ENCODE data around the gene APOH.

DNA sequence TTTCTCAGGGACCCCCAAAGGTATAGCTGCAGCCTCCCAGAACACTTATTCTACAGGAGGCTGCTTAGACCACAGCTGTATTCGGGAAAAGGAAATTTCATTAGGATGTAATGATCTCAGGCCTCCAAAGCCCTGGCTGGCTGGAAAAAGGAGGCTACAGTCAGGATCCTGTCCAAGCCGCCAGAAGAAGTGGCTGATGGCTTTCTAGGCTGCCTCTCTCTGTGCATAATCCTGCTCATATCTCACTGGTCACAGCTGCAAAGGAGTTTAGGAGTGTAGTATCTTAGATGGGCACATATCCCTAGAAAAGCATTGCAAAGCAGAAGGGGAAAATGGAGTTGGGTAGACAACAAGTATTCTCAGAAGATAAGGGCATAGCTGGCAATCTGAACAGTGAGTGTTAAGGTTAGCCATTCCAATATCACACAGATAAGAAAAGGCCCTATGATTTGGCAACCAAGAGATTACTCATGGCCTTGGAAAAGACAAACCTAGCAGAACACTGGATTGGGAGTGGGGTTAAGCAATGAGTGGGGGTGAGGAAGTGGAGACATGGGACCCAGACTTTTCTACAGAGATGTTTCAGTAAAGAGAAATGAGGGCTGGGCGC lies 47.2 kb upstream of the APOH start:
- TF ChIP-seq, protein P1, sequence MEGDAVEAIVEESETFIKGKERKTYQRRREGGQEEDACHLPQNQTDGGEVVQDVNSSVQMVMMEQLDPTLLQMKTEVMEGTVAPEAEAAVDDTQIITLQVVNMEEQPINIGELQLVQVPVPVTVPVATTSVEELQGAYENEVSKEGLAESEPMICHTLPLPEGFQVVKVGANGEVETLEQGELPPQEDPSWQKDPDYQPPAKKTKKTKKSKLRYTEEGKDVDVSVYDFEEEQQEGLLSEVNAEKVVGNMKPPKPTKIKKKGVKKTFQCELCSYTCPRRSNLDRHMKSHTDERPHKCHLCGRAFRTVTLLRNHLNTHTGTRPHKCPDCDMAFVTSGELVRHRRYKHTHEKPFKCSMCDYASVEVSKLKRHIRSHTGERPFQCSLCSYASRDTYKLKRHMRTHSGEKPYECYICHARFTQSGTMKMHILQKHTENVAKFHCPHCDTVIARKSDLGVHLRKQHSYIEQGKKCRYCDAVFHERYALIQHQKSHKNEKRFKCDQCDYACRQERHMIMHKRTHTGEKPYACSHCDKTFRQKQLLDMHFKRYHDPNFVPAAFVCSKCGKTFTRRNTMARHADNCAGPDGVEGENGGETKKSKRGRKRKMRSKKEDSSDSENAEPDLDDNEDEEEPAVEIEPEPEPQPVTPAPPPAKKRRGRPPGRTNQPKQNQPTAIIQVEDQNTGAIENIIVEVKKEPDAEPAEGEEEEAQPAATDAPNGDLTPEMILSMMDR (IDR thresholded peaks at IDR 0.05): no peak
- TF ChIP-seq EP300 (IDR thresholded peaks at IDR 0.05): no peak
- TF ChIP-seq POLR2A (IDR thresholded peaks at IDR 0.05): no peak
- TF ChIP-seq POLR2AphosphoS5 (IDR thresholded peaks at IDR 0.05): no peak

All from upper lobe of left lung (tissue), 4 donors.